Breast epithelium (tissue), 4 donors: Measurements from ENCODE around the gene HIP1. TPM values are rescaled to one million over a fixed set of nuclear protein-coding genes. Genes with fewer than 3 reads are reported as not detected.

ENCODE experiments used
- DNase-seq, 2 donors: peaks; one replicate each; pipeline ENCODE4 v3.0.0-alpha.2; 2019; ENCODE audit warnings: low spot score in 2 of 2
- H3K27ac ChIP-seq, 2 donors: fragments of 200-600 bp; sonication (generic) in 1 of 2; one replicate each; pipeline ENCODE4 v1.5.1; 2016 to 2019; ENCODE audit warnings: mild to moderate bottlenecking in 1 of 2
- H3K27me3 ChIP-seq, 2 donors: fragments of 200-600 bp; sonication (generic) in 1 of 2; one replicate each; pipeline versions ENCODE4 v1.5.1 to v1.6.0; 2017 to 2019; ENCODE audit warnings: control low read depth in 1 of 2, mild to moderate bottlenecking in 1 of 2
- H3K36me3 ChIP-seq: fragments of 200-600 bp; one replicate; pipeline ENCODE4 v1.5.1; 2019
- H3K4me1 ChIP-seq, 2 donors: fragments of 200-600 bp; sonication (generic); one replicate each; pipeline ENCODE4 v1.5.1; 2016 to 2019; ENCODE audit warnings: control low read depth in 1 of 2
- H3K4me3 ChIP-seq, 3 donors: fragments of 200-600 bp; sonication (generic); 1 replicate in 2 of 3; 2 replicates in 1 of 3; pipeline ENCODE4 v1.5.1; 2016 to 2019; ENCODE audit warnings: mild to moderate bottlenecking in 3 of 3, moderate library complexity in 2 of 3
- H3K9me3 ChIP-seq, 2 donors: fragments of 200-600 bp; sonication (generic) in 1 of 2; one replicate each; pipeline ENCODE4 v1.5.1; 2016 to 2019; ENCODE audit warnings: control low read depth in 1 of 2
- CTCF ChIP-seq, 3 donors: fragments of 450-650 bp; IDR thresholded peaks; one replicate each; pipeline ENCODE4 v1.5.1; 2016 to 2017; ENCODE audit warnings: antibody characterized with exemption in 3 of 3, mild to moderate bottlenecking in 3 of 3, moderate library complexity in 3 of 3
- POLR2A ChIP-seq: fragments of 450-650 bp; IDR thresholded peaks from one replicate; pipeline ENCODE4 v1.6.1; 2016; ENCODE audit warnings: antibody characterized with exemption, mild to moderate bottlenecking, moderate library complexity
- POLR2AphosphoS5 ChIP-seq, 3 donors: sonication (generic); formaldehyde crosslinking; IDR thresholded peaks; one replicate each; pipeline ENCODE4 v1.6.1; 2017; ENCODE audit warnings: antibody characterized with exemption in 3 of 3
- intact Hi-C: fragments of 100-400 bp; cut with DNase I; formaldehyde crosslinking; loops from one replicate; pipeline ENCODE4 v1.15.1; 2023; ENCODE audit warnings: low total_unique reads
- total RNA-seq, 3 donors: library from RNA; depleted of rRNA; stranded (reverse); fragments of >200 nt; gene quantifications; one replicate each; pipeline ENCODE4 v1.1.0, GENCODE V29; 2016

The HIP1 gene
- total RNA-seq, 3 donors from 2014 or later, result 20.6 to 24.6 (median 23.8) TPM

DNA sequence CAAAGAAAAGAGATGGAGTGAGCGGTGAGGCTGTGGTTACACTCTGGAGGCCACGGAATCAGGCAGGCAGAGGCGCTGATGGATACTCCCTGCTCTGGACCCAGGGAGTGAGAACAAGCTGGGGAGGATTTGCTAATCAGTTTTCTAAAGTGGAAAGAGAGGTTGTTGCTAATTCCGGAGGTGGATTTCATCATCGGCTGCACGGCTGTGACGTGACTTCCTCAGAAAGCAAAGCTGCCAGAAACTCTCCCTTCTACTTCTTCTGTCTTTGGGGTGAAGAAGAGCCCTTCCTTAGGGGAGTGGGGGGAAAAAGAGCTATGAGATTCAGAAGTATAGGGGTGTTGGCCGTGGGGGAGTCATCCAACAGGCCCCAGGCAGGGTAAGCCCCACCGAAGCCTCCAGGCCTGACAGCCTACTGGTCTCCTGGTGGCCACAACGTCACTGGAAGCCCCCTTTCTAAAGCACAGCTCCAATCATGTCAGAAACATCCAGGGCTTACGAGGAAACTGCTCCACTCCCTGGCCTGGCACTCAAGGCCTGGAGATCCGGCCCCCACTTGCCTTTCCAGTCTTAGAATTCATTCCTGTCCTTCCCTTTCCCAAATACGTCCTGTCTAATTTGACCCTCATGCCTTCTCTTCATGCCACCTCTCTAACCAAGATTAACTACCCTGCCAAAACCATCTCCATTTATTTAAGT is 114.5 kb downstream of the HIP1 start:
- DNase-seq, result no peak
- Histone ChIP-seq H3K4me1 (no peaks in the 10 kb centered on the region), H3K36me3 (no peaks in the 10 kb centered on the region), H3K27ac (peak overlapping the region in 1 of 2 donors; percentile 63), H3K4me3 (no peak overlapping the region), H3K9me3 (peaks cover 0 to 11% of the 10 kb centered on the region in 2 donors), H3K27me3 (no peaks in the 10 kb centered on the region)
- no peak for TF ChIP-seq CTCF (IDR thresholded peaks at IDR 0.05)
- no peak for TF ChIP-seq POLR2A
- TF ChIP-seq POLR2AphosphoS5 (IDR thresholded peaks at IDR 0.05), result no peak
- intact Hi-C loops, result no loop called here

GRCh38 chr7:75623390-75624133 is 115.2 kb downstream of the HIP1 start:
- intact Hi-C loops, result no loop called here
- Histone ChIP-seq H3K4me1 (no peaks in the 10 kb centered on the region), H3K4me3 (no peak overlapping the region), H3K27me3 (no peaks in the 10 kb centered on the region), H3K36me3 (no peaks in the 10 kb centered on the region), H3K9me3 (peaks cover 0 to 10% of the 10 kb centered on the region in 2 donors), H3K27ac (peak overlapping the region in 1 of 2 donors; percentile 63)
- TF ChIP-seq CTCF (IDR thresholded peaks at IDR 0.05) (no peak), POLR2A (no peak), POLR2AphosphoS5 (IDR thresholded peaks at IDR 0.05) (no peak)
- no peak for DNase-seq

- Histone ChIP-seq H3K9me3 (no peaks in the 10 kb centered on the region), H3K36me3 (no peaks in the 10 kb centered on the region), H3K27ac (no peak overlapping the region), H3K27me3 (no peaks in the 10 kb centered on the region), H3K4me3 (no peak overlapping the region), H3K4me1 (no peaks in the 10 kb centered on the region)
- TF ChIP-seq POLR2A (no peak), POLR2AphosphoS5 (IDR thresholded peaks at IDR 0.05) (no peak), CTCF (IDR thresholded peaks at IDR 0.05) (no peak)
- DNase-seq, result no peak
- intact Hi-C loops, result no loop called here
Observed at GRCh38 chr7:75621124-75621523, 117.6 kb downstream of the HIP1 start.

DNA sequence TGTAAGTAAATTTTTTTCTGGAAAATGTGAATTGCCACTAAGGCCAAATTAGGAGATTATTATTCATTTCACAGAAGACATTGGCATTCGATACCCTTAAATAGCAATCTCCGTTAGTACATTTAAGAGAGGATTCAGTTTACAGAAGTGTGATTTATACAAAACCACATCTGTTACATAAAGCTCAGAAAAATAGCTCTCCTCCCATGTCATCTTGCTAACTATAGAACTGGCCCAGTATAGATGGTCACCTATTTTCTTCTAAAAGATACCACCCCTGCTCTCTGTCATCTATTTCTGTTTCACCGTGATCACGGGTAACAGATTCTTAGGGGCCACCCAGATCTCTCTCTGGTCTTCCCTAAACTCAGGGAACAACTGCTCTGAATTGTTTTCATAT is 119.1 kb downstream of the HIP1 start:
- no peak overlapping the region for H3K27ac ChIP-seq
- H3K27me3 ChIP-seq, result no peaks in the 10 kb centered on the region
- H3K4me3 ChIP-seq, result no peak overlapping the region
- H3K4me1 ChIP-seq, result no peaks in the 10 kb centered on the region
- no peak for DNase-seq
- intact Hi-C loops, result no loop called here
- H3K36me3 ChIP-seq, result no peaks in the 10 kb centered on the region
- TF ChIP-seq CTCF (IDR thresholded peaks at IDR 0.05) (no peak), POLR2A (no peak), POLR2AphosphoS5 (IDR thresholded peaks at IDR 0.05) (no peak)
- H3K9me3 ChIP-seq, result no peaks in the 10 kb centered on the region

- DNase-seq, result peak in 1 of 2 donors; percentile 27
- peak overlapping the region in 1 of 2 donors; percentile 43 for H3K27ac ChIP-seq
Observed at GRCh38 chr7:75617634-75618234, 121.0 kb downstream of the HIP1 start.

More at GRCh38 chr7:75617634-75618234, 121.0 kb downstream of the HIP1 start:
- Histone ChIP-seq H3K4me3 (no peak overlapping the region), H3K36me3 (no peaks in the 10 kb centered on the region), H3K27me3 (no peaks in the 10 kb centered on the region), H3K9me3 (no peaks in the 10 kb centered on the region), H3K4me1 (no peaks in the 10 kb centered on the region)
- intact Hi-C loops, result no loop called here
- TF ChIP-seq POLR2AphosphoS5 (IDR thresholded peaks at IDR 0.05), result peak in 2 of 3 donors; percentile 37 to 38
- TF ChIP-seq CTCF (IDR thresholded peaks at IDR 0.05), result no peak
- TF ChIP-seq POLR2A, result no peak
